DMS79 treated with DMSO at 0.1 percent for 48 hours (cell line): ENCODE measurements around the gene TRIO.

ENCODE experiments used
- DNase-seq: peaks from one replicate; lab custom pipeline; 2025; lab: John Stamatoyannopoulos, UW

Gene TRIO

DNA sequence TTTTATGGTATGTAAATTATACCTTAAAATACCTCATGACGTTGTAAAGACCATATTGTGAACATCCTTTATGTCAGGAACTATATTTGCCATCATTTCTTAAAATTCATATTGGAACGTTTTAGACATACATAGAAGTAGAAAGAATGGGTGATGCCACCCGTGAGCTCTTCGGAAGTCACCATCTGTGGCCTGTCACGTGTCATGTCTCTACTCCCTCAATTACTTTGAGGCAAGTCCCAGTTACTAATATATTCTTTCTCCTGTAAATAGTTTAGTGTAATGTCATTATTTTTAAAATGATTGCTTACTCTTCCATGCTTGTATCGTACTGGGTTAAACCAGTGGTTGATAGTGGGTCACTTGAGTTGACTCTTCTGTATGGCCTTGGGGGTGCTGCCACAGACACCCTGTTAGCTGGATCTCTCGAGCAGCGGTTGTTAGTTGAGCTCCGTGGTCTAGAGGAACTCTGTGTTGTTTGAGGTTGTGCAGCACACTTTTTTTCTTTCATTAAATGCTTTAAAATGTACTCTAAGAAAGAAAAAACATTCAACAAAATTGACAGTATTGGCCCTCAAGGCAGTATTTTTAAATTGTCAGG is 66.2 kb downstream of the TRIO start:
- no peak for DNase-seq

DNA sequence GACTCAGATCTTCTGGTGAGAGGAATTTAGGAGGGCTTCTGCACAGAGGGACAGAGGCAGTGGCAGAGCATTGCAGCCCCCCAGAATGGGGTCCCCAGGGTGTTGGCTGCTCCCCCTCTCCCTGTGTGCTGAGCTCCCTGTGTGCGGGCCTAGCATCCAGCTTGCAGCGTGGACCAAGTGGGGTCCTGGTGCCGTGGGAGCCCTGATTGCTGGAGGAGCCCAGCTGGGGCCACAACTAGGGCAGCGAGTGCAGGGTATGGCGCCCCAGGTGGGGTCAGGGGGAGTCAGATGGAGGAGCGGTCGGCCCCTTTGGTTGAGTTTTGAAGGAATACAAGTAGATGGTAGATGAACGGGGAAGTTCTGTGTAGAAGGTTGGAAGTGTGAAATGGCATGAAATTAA is 66.7 kb downstream of the TRIO start:
- no peak for DNase-seq

DNA sequence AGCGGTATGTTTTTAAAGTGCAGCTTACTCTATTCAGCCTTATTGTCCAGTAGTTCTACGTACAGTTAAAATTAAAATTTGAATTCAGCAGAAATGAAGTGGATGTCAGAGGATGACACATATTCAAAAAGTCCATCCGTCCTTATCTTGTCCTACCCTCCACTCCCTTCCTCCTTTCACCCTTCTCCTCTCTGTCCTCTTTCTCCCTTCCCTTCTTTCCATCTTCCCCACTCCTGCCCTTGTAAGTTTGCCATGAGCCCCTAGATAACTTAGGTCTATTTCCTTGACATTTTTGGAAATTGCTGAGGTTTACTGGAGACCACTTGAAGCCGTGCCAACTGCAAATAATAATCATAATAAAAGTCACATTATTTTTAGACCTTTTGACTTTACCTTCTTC is 67.6 kb downstream of the TRIO start:
- no peak for DNase-seq

DNA sequence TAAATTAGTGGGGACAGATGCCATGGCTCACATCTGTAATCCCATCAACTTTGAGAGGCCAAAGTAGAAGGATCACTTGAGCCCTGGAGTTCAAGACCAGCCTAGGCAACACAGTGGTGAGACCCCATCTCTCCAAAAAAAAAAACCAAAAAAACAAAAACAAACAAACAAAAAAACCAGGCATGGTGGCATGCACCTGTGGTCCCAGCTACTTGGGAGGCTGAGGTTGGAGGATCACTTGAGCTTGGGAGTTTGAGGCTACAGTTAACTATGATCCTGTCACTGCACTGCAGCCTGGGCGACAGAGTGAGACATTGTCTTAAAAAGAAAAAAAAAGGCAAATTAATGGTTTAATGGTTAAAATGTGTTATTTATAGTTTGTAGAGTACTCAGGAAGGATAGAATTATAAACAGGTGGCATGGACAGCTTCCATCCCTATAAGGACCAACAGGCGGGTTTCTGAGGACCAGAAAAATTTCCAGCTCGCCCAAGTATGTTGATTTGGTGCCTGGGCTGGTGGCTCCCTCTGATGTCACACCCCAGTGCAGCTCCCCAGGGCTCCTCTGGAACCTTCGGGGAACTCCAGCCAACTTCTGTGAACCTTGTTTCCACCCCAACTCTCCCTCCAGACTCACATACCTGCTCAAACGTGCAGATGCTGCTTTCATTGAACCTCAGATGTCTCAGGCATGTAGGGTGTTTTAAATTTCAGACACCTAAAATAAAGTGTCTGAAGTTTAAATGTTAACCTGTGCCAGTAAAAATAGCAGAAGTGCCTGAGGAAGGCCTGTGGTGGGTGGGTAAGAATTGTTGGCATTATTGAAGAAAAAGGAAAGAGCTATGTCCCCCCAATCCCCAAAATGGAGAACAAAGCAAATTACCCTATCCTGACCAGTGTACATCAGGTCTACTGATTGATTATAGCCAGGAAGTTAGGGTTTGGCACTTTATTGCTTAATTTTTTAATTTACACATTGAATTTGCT is 69.0 kb downstream of the TRIO start:
- no peak for DNase-seq

DNA sequence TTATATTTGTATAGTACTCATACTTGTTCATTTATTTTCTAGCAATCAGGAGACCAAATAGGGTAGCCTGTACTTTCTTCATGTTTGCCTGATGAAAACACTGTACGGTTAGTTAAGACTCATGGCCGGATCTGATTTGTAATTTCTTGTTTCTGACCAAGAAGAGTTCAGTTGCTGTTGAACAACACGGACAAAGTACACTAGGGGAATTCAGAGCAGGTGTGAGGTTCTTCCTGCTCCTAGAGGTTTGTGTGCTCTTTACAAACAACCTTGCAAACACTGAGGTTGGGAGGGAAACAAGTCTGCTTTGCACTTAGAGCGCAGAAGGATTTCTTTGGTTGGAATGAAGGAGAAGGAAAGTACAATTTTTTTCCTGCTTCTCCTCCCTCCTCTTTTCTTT is 69.7 kb downstream of the TRIO start:
- DNase-seq = no peak

DNA sequence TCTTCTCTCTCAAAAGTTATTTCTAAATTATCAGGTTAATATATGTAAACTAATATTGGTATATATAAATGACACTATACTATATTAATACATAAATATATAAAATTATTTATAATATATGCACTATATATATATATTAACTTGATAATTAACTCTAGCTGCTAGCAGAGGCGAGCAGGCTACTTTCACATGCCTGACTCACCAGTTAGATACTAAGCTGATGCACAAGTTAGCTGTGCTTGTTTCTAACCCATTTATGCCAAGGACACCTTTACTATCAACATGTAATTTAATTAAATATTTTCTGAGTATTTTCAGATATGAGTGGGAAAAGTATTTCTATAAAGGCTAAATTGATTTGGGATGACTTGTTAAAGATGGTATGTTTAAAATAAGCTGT is 70.1 kb downstream of the TRIO start:
- no peak for DNase-seq

DNA sequence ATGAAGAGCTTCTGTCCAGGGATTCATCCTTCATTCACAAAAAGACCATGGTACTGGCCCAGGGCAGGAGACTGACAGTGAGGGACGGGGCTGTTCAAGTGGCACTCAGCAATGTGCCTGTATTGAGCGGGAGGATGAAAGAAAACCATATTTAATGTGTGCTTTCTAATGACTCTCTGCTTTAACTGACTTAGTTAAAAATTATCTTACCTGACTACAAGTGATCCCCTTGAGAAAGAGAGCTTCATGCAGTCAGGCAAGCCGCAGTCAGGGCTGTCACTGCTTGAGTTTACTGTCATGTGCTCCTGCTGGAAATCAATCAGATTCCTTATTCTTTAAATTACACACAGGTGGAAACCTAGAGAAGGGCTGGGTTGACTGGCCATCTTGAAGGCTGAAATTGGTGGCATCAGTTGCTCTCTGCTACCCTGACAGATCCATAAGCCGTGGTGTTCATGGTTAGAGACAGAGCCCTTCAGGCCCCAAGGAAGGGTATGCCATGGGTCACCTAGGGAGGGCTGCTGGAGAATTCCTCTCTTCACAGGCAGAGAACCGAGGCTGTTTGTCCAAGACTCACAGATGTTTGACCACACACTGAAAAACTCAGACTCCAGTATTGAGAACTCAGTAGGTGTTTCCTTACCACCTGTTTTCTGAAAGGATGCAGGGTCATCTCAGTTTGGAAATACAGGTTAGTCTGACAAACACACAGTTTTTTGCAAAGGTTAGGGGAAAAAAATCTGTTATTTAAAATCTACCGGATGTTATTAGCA is 70.9 kb downstream of the TRIO start:
- DNase-seq = no peak

DNA sequence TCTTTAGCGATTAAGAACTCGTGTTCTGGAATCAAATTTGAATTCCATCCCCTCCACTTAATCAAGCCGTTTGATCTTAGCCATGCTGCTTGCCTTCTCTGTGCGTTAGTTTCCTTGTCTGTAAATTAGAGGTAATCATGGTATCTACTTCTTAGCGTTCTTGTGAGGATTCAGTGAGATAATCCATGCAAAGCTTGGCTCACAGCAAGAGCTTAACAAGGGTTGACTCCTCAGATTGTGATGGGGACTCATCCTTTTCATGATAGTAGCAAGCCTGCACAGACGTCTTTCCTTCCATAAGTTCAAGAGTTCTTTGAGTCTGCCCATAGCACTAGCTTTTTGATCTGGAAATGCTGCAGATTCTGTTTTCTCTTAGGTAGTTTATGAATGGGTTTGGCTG is 72.8 kb downstream of the TRIO start:
- DNase-seq = no peak

DNA sequence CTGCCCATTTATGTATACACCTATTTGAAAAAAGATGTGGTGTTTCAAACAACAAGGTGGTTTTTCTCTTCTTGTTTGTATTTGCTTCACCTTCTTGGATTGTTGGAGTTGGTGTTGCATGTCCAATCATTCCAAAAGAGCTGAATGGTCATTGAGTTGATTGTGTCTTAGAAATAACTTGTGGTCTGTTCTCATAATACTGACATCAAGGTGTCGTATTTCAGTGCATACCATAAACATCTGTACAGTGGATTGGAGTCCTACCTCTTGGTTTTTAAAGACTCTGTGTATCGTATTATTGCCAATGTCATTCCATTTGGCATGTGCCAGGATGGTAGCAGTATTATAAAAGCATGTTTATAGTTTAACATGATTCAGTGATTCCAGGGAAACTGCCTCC is 73.2 kb downstream of the TRIO start:
- DNase-seq = no peak

DNA sequence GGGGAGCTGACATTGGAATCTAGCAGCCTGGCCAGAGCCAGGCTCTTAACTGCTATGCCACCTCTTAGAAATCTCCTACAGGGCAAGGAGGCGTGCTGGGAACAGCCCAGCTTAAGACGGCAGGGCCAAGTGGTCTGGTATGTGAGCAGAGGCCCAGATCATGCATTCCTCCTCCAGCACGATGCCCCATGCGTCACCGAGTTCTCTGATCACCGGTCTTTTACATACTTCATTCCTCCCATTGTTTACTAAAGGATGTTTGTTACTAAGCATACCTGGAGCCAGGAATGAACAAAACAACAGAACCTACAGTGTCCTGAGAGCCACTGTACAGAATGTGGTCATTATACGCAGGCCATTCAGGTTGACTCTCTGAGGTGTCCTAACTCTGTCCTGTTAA is 73.8 kb downstream of the TRIO start:
- no peak for DNase-seq

DNA sequence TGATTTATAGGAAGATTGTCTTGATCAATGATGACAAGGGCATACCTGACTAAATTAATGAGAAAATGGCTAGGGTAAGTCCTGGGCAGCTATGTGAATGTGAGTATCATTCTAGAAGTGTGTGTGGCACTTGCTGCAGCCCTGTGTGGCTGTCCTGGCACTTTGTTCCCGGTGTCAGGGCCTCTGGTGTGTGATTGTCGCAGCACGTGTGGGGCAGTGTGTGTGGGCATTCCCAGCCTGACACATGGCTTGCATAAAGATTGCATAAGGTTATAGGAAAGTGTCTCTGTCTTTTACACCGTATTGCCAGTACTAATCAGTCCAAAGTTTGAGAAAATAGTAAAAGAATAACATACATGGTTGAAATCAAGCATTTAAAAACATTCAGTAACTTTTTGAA is 74.4 kb downstream of the TRIO start:
- no peak for DNase-seq

DNA sequence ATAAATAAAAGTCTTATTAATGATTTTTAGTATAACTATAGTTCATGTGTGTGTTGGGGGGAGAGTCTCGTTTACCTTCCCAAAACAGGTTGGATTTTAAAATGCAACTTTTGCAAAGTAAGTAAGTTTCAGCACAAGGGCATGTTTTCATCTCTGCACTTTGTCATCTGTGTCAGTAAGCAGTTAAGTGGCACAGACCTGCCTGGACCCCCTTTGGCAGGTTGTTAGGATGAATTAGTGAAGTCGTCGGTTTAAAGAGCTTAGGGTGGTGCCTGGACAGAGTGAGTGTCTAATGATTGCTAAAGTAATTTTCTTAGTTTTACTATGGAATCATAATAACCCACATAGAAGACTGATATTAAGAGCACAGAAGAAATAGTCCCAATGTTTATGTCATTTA is 74.9 kb downstream of the TRIO start:
- DNase-seq = no peak

DNA sequence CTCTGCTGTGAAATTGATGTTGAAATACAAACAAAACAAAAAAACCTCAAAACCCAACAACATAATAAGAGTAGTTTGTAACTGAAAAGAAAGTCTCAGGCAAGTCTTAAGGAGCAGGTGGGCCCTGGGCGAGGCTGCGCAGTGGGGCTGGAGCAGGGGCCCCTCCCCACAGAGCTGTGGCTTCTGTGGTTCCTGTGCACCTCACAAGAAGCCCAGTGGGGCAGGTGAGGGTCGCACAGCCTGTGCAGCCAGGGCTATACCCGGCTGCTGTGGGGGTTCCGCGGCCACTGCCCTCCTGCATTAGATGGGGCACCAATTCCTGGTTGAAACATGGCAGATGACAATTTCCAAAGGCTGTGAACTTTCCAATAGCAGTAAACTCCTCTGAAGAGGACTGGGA is 75.3 kb downstream of the TRIO start:
- DNase-seq = no peak

DNA sequence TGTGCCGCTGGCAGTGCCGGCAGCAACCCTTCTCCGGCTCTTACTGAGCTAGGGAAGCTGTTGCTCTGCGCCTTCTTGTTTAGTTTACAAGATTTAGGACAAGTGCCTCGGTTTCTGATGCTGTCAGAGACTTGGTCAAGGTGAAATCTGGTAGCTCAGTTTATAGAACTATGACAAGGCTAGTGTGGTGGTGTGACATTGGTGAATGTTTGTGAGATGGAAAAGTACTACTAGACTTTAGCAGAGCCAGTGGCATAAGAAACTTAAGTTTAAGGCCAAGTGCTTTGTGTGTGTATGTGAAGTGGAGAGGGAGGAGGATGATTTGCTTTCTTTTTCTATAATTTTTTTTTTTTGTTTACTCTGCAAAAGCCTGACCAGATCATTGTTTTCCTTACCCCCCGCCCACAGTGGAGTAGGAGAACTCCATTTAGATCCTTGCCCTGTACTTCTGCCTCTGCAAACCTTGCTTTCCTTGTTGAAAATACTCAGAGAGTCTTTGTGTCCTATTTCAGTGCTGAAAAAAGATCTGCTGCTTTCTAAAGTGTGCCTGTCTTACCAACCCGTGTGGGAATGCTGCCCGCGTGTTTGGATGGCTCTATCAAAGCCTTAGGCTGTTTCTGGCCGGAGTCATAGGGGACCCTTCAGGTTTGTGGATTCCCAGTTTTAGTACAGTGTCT is 75.9 kb downstream of the TRIO start:
- no peak for DNase-seq

DNA sequence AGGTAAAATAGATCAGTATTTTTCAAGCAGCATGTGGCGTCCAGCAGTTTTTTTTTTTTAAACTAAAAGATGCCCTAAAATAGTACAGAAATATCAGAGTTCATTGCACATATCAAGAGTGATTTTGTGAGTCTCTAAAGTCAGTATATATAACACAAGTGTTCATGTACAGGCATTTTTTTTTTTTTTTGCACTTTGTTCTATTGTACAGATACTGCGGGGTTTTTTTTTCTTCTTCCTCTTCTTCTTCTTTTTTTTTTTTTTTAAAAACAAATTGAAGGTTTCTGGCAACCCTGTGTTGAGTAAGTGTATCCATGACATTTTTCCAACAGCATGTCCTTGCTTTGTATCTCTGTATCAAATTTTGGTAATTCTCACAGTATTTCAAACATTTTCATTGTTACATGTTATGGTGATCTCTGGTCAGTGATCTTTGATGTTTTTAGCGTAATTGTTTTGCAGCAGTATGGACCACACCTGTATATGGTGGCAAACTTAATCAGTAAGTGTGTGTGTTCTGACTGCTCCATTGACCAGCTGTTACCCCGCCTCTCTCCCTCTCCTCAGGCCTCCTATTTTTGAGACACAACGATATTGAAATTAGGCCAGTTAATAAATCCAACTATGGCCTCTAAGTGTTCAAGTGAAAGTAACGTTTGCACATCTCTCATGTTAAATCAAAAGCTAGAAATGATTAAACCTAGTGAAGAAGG is 76.8 kb downstream of the TRIO start:
- DNase-seq = no peak

DNA sequence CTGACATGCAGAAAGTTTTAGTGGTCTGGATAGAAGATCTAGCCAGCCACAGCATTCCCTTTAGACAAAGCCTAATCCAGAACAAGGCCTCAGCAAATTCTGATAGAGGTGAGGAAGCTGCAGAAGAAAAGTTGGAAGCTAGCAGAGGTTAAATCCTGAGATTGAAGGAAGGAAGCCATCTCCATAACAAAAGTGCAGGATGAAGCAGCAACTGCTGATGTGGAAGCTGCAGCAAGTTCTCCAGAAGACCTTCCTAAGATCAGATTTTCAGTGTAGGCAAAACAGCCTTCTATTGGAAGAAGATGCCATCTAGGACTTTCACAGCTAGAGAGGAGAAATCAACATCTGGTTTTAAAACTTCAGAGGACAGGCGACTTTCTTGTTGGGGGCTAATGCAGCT is 77.5 kb downstream of the TRIO start:
- no peak for DNase-seq

DNA sequence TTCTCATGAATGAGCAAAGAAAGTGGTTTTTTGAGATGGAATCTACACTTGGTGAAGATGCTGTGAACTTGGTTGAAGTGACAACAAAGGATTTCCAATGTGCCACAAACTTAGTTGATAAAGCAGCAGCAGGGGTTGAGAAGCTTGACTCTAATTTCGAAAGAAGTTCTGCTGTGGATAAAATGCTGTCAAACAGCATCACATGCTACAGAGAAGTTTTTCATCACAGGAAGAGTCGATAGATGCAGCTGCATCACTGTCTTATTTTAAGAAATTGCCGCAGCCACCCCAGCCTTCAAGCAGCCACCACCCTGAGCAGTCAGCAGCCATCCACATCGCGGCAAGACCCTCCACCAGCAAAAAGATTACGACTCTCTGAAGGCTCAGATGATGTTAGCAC is 78.6 kb downstream of the TRIO start:
- DNase-seq = no peak

DNA sequence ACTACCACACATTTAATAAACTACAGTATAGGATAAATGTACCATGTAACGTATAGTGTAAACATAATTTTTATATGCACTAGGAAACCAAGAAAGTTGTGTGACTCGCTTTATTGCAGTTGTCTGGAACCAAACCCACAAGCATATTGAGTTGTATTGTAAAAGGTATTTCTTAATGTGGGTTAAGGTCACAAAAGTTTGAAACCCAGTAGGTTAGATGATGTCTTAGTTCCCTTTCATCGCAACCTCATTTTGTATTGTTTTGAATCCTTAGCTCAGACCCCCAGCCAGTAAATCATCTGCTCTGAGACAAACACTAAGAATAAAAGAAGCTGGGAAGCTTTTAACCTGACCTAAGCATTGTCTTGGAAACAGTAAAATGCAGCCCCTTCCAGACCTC is 79.1 kb downstream of the TRIO start:
- DNase-seq = no peak

DNA sequence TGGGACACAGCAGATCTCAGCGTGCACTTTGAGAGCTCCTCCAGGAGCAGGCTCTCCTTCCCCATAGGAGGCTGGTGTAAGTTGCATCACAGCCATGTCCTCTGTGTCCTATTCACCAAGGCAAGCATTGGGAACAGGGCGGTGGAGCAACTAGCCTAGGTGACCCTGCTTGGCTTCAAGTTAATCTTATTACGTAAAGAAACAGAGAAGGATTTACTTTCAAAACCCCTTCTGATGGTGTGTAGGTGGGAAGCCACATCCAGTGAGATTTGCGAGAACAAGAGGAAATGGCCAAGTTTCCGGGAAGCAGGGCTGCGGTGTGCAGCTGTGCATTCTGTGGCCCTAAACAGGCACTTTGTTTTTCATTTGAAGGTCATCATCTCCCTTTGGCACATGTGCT is 80.2 kb downstream of the TRIO start:
- DNase-seq = no peak

DNA sequence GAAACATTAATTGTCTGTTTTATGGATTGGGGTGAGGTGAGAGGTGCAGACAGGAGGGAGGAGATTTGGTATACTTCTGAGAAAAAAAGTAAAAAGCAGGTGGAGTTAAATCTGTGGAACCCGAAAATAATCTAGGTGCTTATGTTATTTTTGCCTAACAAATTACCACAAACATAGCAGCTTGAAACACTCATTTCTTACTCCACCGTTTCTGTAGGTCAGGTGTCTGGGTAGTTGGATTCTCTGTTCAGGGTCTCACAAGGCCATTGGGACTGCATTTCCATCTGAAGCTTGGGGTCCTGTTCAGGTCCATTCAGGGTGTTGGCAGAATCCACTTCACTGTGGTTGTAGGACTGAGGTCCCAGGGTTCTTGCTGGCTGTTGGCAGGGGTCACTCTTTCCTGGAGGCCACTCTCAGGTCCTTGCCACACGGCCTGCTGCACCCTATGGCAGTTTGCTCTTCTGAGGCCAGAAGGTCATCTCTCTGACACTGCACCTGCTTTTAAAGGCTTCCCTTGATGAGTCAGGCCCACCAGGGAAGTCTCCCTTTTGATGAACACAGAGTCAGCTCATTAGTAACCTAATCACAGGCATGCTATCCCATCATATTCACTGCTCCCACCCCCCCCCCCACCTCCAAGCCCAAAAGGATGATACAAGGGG is 82.2 kb downstream of the TRIO start:
- no peak for DNase-seq

DNA sequence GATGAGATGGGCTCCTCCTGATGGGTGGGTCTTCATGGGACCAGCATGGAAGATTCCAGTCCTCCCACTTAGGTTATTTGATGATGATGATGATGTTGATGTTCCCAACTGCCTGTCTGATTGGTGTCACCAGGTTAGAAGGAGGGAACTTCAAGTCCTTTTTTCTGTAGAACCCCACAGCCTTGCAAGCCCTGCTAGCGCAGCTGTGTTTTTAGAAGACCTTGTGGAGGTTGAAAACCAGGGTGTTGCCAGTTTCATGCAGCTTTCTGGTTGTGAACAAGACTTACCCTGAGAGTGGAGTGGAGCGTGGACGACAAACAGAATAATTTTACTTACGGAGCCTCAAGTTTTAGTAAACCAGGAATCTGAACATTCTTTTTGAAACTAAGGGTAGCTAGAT is 83.0 kb downstream of the TRIO start:
- no peak for DNase-seq
